ENCODE measurements around the gene DUSP22. TPM values are rescaled to one million over a fixed set of nuclear protein-coding genes. Genes with fewer than 3 reads are reported as not detected.

DUSP22 gene
- total and polyA plus RNA-seq, 8 donors: 15.6 to 338 (median 34.8) TPM

DNA sequence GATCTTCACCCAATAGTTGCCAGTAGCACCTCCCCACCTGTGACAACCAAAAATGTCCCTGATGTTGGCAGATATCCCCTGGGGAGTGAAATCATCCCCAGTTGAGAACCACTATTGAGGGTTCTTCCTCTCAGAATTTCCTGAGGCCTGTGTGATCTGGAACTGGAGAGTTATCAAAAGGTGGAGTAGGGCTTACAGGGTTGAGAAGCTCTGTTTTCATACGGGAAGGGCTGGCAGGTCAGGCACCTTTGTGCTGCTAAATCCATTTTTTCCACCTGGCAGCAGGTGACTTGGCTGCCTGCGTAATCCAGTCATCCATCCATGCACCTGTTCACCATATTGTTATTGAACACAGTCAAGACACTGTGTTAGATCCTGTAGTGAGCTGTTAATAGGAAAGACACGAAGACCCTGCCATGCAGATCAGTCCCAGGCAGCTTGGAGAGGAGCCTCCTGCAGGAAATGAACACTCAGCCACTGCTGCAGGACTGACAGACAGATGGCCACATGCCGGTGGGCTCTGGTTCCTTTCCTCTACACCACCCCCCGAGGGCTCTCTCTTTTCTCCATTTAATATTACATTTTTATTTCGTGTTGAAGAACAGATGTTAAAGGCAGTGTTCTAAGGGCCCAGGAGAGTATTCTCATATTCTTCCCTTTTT lies 5.4 kb downstream of the DUSP22 start:
- H3K36me3 ChIP-seq: peaks cover 0 to 3% (median 0%) of the 10 kb centered on the region in 4 donors
- 61 to 66% (median 64%) methylated on average over 6 of the region's 6 CpGs for WGBS, 5 donors
- H3K27me3 ChIP-seq: no peaks in the 10 kb centered on the region
- peaks cover 31 to 63% (median 58%) of the 10 kb centered on the region in 4 donors for H3K4me1 ChIP-seq
- no peaks in the 10 kb centered on the region for H3K9me3 ChIP-seq
- DNase-seq: no peak
- peak overlapping the region in 1 of 5 donors; percentile 27 for H3K27ac ChIP-seq
- no peak for TF ChIP-seq POLR2A (IDR thresholded peaks at IDR 0.05)
- TF ChIP-seq, protein P1, sequence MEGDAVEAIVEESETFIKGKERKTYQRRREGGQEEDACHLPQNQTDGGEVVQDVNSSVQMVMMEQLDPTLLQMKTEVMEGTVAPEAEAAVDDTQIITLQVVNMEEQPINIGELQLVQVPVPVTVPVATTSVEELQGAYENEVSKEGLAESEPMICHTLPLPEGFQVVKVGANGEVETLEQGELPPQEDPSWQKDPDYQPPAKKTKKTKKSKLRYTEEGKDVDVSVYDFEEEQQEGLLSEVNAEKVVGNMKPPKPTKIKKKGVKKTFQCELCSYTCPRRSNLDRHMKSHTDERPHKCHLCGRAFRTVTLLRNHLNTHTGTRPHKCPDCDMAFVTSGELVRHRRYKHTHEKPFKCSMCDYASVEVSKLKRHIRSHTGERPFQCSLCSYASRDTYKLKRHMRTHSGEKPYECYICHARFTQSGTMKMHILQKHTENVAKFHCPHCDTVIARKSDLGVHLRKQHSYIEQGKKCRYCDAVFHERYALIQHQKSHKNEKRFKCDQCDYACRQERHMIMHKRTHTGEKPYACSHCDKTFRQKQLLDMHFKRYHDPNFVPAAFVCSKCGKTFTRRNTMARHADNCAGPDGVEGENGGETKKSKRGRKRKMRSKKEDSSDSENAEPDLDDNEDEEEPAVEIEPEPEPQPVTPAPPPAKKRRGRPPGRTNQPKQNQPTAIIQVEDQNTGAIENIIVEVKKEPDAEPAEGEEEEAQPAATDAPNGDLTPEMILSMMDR (IDR thresholded peaks at IDR 0.05): no peak
- TF ChIP-seq POLR2AphosphoS5 (IDR thresholded peaks at IDR 0.05): no peak
- TF ChIP-seq EP300 (IDR thresholded peaks at IDR 0.05): no peak
- H3K4me3 ChIP-seq: no peak overlapping the region
- intact Hi-C loops (cut with DNase I; ENCODE audit: low total_unique reads): no loop called here

DNA sequence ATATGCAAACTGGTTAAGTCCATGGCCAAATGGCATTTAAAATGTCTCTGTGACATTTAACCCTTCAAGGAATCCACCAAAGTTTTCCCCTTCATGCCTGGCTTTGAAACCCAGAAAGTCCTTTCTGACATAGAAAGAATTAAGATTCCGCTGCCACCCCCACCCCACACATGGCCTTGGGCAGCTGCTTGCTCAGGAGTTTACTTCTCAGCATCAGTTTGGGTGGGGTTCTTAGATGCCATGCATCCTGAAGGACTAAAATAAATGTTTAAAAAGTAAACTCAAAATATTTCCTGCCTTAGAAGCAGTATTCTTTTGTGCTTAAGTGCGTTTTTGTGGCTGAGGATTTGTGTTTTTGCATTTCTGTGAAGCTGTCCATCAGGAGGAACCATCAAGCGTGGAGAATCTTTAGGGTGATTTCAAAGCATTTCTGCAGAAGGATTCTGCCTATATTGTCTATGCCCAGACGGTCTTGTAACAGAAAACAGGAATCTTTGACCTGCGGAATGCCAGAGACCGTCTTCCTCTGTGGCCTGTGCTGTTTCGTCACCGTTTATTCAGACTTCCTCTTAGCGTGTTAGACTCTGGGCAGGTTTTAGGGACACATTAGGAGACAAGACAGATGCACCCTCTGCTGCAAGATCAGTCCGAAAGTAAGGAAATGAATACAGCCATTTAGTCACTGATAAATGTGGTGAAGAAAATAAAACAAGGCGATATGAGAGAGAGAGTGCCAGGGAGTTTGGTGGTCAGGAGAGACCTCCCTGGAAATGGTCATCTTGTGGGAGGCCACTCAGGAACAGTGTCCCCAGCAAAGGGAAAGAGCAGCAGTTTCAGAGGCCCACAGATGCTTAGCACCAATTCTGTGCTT lies 6.2 kb downstream of the DUSP22 start:
- intact Hi-C loops (cut with DNase I; ENCODE audit: low total_unique reads): no loop called here
- peaks cover 0 to 3% (median 0%) of the 10 kb centered on the region in 4 donors for H3K36me3 ChIP-seq
- 64 to 69% (median 67%) methylated on average over 11 of the region's 11 CpGs for WGBS, 5 donors

DNA sequence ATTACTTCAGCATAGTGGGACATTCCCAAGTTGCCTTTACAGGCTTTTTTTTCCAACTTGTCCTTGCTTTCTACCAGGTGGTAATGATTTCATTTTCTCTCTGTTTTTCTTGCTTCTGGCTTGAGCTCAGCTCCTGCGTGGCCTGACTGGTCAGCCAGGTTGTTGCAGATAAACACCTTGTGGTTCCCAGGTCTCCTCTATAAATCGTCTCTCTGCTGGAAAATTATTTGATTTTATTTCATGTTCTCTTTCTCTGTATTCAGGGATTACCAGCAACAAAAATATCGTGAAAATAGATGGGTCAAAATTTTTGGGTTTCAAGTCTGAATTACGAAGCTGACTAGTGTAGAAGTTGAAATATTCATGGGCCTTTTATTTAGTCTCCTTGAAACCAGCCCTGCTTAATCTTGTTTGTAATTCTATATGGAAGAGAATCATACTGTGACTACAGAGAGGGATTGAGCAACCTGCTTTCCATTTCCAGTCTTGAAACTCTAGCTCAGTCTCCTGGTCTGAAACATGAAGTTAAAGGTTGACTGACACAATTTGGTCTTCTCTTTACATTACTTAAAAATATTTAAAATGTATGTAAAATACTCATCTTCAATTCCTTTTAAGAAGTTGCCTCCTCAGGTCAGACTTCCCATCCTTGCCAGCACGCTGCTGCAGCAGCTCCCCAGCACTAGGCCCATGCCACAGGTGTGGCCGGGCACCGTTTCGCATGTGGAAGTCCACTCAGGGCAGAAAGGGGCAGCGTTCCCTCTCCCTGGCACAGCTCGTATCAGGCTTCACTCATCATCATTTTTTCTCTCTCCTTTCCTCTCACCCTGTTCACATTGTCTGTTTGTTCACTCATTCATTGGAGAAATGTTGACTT lies 7.1 kb downstream of the DUSP22 start:
- H3K36me3 ChIP-seq: peaks cover 0 to 5% (median 2%) of the 10 kb centered on the region in 4 donors
- intact Hi-C loops (cut with DNase I; ENCODE audit: low total_unique reads): no loop called here
- 69 to 72% (median 71%) methylated on average over 10 of the region's 10 CpGs for WGBS, 5 donors
- no peak for TF ChIP-seq EP300 (IDR thresholded peaks at IDR 0.05)
- peak overlapping the region in 3 of 5 donors; percentile 6 to 27 (median 8) for H3K27ac ChIP-seq
- no peaks in the 10 kb centered on the region for H3K27me3 ChIP-seq
- DNase-seq: no peak
- no peaks in the 10 kb centered on the region for H3K9me3 ChIP-seq
- peaks cover 24 to 56% (median 51%) of the 10 kb centered on the region in 4 donors for H3K4me1 ChIP-seq
- no peak overlapping the region for H3K4me3 ChIP-seq

More for the DNA sequence above, 6.2 kb downstream of the DUSP22 start:
- peak overlapping the region in 3 of 5 donors; percentile 6 to 27 (median 8) for H3K27ac ChIP-seq
- no peak overlapping the region for H3K4me3 ChIP-seq
- H3K27me3 ChIP-seq: no peaks in the 10 kb centered on the region
- H3K4me1 ChIP-seq: peaks cover 31 to 62% (median 57%) of the 10 kb centered on the region in 4 donors
- TF ChIP-seq, protein P1 (IDR thresholded peaks at IDR 0.05): no peak
- no peak for TF ChIP-seq EP300 (IDR thresholded peaks at IDR 0.05)
- no peak for TF ChIP-seq POLR2AphosphoS5 (IDR thresholded peaks at IDR 0.05)
- no peak for TF ChIP-seq POLR2A (IDR thresholded peaks at IDR 0.05)
- DNase-seq: peak in 1 of 2 donors; percentile 29
- H3K9me3 ChIP-seq: no peaks in the 10 kb centered on the region

DNA sequence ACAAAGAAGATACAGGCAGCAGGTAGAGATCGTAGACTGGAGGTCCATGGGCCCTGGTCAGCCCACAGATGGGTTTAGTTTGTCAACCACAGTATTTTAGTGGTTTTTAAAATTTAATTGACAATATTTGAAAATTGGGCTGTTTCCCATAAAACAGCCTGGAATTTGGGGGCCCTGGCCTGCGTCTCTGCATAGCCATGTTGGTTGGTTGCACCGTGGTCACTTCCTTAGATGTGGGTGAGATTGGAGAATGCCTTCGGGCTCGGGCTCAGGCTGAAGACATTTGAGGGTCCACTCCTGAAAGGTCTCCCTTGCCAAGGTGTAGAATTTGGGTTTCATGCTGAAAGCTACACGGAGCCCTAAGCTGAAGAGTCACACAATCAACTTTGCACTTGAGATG lies 7.7 kb downstream of the DUSP22 start:
- TF ChIP-seq EP300 (IDR thresholded peaks at IDR 0.05) (no peak), POLR2AphosphoS5 (IDR thresholded peaks at IDR 0.05) (no peak), POLR2A (IDR thresholded peaks at IDR 0.05) (no peak)
- TF ChIP-seq, protein P1 (IDR thresholded peaks at IDR 0.05): no peak
- Histone ChIP-seq H3K9me3 (no peaks in the 10 kb centered on the region), H3K27me3 (no peaks in the 10 kb centered on the region), H3K4me3 (no peak overlapping the region), H3K27ac (no peak overlapping the region), H3K4me1 (peaks cover 18 to 56% (median 50%) of the 10 kb centered on the region in 4 donors), H3K36me3 (peaks cover 0 to 6% (median 2%) of the 10 kb centered on the region in 4 donors)
- 81 to 93% (median 89%) methylated on average over 6 of the region's 6 CpGs for WGBS, 5 donors
- intact Hi-C loops (cut with DNase I; ENCODE audit: low total_unique reads): no loop called here
- DNase-seq: no peak

All from stomach (tissue), 9 donors.